HepG2 (cell line): ENCODE measurements around the gene DAB2IP. TPM values are rescaled to one million over a fixed set of nuclear protein-coding genes. Genes with fewer than 3 reads are reported as not detected.
A peak's percentile ranks its signal among the peaks of the same experiment; 100 is the strongest.

Experiments
- ELF3 ChIP-seq: IDR thresholded peaks from 2 replicates; pipeline ENCODE4 v1.6.1; 2016; ENCODE audit warnings: missing genetic modification reagents, missing compliant biosample characterization
- FIP1L1 ChIP-seq: fragments of 200-400 bp; formaldehyde crosslinking; IDR thresholded peaks from 2 replicates; pipeline ENCODE4 v1.6.1; 2018; ENCODE audit warnings: low read depth, mild to moderate bottlenecking, low read length, moderate library complexity, borderline replicate concordance; ENCODE audit not compliant: insufficient read depth
- GATAD2A ChIP-seq: IDR thresholded peaks from 2 replicates; pipeline ENCODE4 v1.6.1; 2016
- HIVEP1 ChIP-seq: sonication (generic); formaldehyde crosslinking; IDR thresholded peaks from 2 replicates; pipeline ENCODE4 v1.4.0; 2020; ENCODE audit warnings: mild to moderate bottlenecking, missing genetic modification reagents
- IKZF1 ChIP-seq: fragments of 450-650 bp; IDR thresholded peaks from 2 replicates; pipeline ENCODE4 v1.7.1; 2016
- MIXL1 ChIP-seq: IDR thresholded peaks from 2 replicates; pipeline ENCODE4 v1.6.1; 2016
- PRMT3 ChIP-seq: sonication (generic); formaldehyde crosslinking; IDR thresholded peaks from 2 replicates; pipeline ENCODE4 v1.8.1; 2022; ENCODE audit warnings: low read depth, mild to moderate bottlenecking, moderate library complexity, missing genetic modification reagents, borderline replicate concordance
- SALL1 ChIP-seq: sonication (generic); formaldehyde crosslinking; IDR thresholded peaks from 2 replicates; pipeline ENCODE4 v1.8.0; 2022; ENCODE audit warnings: mild to moderate bottlenecking, missing genetic modification reagents
- ZNF260 ChIP-seq: sonication (generic); formaldehyde crosslinking; IDR thresholded peaks from 2 replicates; pipeline ENCODE4 v1.4.0; 2020; ENCODE audit warnings: missing genetic modification reagents, low read depth, mild to moderate bottlenecking, borderline replicate concordance
- ZNF274 ChIP-seq: sonication (generic); formaldehyde crosslinking; IDR thresholded peaks from 2 replicates; pipeline ENCODE4 v1.5.1; 2020; ENCODE audit warnings: mild to moderate bottlenecking, missing genetic modification reagents
- ZNF501 ChIP-seq: sonication (generic); formaldehyde crosslinking; IDR thresholded peaks from 2 replicates; pipeline ENCODE4 v1.5.1; 2020; ENCODE audit warnings: mild to moderate bottlenecking, moderate library complexity, missing genetic modification reagents
- ZNF773 ChIP-seq: sonication (generic); formaldehyde crosslinking; IDR thresholded peaks from 2 replicates; pipeline ENCODE4 v1.4.0; 2020; ENCODE audit warnings: missing genetic modification reagents, borderline replicate concordance
- ZNF781 ChIP-seq: sonication (generic); formaldehyde crosslinking; IDR thresholded peaks from 2 replicates; pipeline ENCODE4 v1.5.1; 2020; ENCODE audit warnings: borderline replicate concordance, mild to moderate bottlenecking, missing genetic modification reagents; ENCODE audit errors: not compliant biosample characterization
- ZNF841 ChIP-seq: sonication (generic); formaldehyde crosslinking; IDR thresholded peaks from 2 replicates; pipeline ENCODE4 v1.8.1; 2023; ENCODE audit warnings: missing genetic modification reagents, borderline replicate concordance
- polyA plus RNA-seq, 8 experiments: library from polyadenylated mRNA; depleted of rRNA in 3 of 8; stranded (reverse) in 7 of 8; unstranded in 1 of 8; fragments of >200 nt; fragmentation: Illumina TruSeq in 4 of 8; extraction: Trizol in 4 of 8; gene quantifications; 2 replicates each; pipeline versions ENCODE4 v1.2.1 to v1.2.3, GENCODE V29; 2011 to 2016; ENCODE audit warnings: low read depth in 4 of 8, missing spikeins in 1 of 8, mixed read lengths in 1 of 8; ENCODE audit not compliant: insufficient read depth in 1 of 8
- total RNA-seq, 5 experiments: library from RNA; depleted of rRNA; stranded (reverse); fragments of >200 nt; fragmentation: Illumina TruSeq; extraction: Trizol; gene quantifications; 2 replicates each; pipeline ENCODE4 v1.2.3, GENCODE V29; 2016; ENCODE audit warnings: low read depth in 1 of 5
- TF ChIP-seq, protein P1 (sequence below): sonication (generic); formaldehyde crosslinking; IDR thresholded peaks from 2 replicates; pipeline ENCODE4 v1.5.0; 2020; ENCODE audit warnings: missing genetic modification reagents, mild to moderate bottlenecking, borderline replicate concordance
- TF ChIP-seq, protein P2 (sequence below): sonication (generic); formaldehyde crosslinking; IDR thresholded peaks from 2 replicates; pipeline ENCODE4 v1.5.0; 2020; ENCODE audit warnings: missing genetic modification reagents
- TF ChIP-seq, protein P3 (sequence below): sonication (generic); formaldehyde crosslinking; IDR thresholded peaks from 2 replicates; pipeline ENCODE4 v1.4.0; 2020; ENCODE audit warnings: missing genetic modification reagents, borderline replicate concordance
- TF ChIP-seq, protein P4 (sequence below): sonication (generic); formaldehyde crosslinking; IDR thresholded peaks from 2 replicates; pipeline ENCODE4 v1.5.0; 2020; ENCODE audit warnings: mild to moderate bottlenecking, missing genetic modification reagents
- TF ChIP-seq, protein P5 (sequence below): IDR thresholded peaks from 2 replicates; pipeline ENCODE4 v1.4.0; 2020; ENCODE audit warnings: mild to moderate bottlenecking, missing genetic modification reagents

Gene DAB2IP
- total and polyA plus RNA-seq, 2 of the 13 experiments (the other 11 are each of a cell fraction or from before 2014, with no cell fraction given): 25.3 to 37.9 TPM

DNA sequence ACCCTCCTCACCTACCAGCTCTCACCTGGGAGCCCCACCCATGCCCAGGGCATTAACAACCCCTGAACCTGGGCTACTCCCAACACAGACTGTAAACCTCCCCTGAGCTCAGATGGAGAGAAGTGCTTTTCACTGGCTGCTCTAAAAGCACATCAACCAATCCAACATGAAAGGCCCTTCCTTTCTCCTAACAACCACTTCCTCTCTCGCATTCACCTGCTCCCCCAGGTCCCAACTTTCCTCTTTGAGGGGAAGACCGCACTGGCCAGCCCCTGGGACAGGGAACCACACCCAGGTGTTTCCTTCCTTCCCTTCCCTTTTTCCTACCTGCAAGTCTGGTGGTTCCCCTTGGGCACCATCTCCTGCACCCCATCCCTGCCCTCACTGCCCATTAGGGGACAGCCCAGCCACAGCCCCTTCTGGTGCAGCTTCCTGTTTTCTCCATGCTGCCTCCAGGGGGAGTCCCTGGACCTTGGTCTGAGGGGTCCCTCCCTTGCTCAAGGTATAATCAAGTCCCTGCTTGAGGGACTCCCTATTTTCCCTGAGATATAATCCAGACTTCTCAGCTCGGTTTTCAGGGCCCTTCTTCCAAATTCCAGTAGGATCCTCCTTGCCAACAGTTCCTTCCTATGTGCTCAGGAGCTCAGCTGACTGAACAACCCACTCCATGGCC lies 30.5 kb upstream of the DAB2IP start (continued):
- TF ChIP-seq, protein P1, sequence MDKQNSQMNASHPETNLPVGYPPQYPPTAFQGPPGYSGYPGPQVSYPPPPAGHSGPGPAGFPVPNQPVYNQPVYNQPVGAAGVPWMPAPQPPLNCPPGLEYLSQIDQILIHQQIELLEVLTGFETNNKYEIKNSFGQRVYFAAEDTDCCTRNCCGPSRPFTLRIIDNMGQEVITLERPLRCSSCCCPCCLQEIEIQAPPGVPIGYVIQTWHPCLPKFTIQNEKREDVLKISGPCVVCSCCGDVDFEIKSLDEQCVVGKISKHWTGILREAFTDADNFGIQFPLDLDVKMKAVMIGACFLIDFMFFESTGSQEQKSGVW (CRISPR knock-in tag): no peak
- TF ChIP-seq, protein P2, sequence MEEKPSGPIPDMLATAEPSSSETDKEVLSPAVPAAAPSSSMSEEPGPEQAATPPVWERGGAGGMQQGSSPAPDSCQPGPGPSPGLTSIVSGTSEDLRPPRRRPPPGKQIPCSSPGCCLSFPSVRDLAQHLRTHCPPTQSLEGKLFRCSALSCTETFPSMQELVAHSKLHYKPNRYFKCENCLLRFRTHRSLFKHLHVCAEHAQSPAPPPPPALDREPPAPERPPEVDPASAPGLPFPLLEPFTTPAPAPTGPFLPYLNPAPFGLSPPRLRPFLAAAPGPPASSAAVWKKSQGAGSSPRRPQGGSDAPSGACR (CRISPR knock-in tag): no peak
- TF ChIP-seq IKZF1 (no peak), PRMT3 (CRISPR knock-in tag) (no peak), ZNF274 (CRISPR knock-in tag) (no peak), ZNF501 (CRISPR knock-in tag) (no peak), ZNF260 (no peak), ZNF841 (CRISPR knock-in tag) (no peak), ZNF781 (CRISPR knock-in tag) (no peak), MIXL1 (no peak), SALL1 (CRISPR knock-in tag) (0 out of 2 replicates have a peak, but pooled peaks have one; percentile 23), GATAD2A (CRISPR knock-in tag) (0 out of 2 replicates have a peak, but pooled peaks have one; percentile 25), ELF3 (0 out of 2 replicates have a peak, but pooled peaks have one; percentile 12), FIP1L1 (no peak), ZNF773 (CRISPR knock-in tag) (no peak), HIVEP1 (no peak)
- TF ChIP-seq, protein P3, sequence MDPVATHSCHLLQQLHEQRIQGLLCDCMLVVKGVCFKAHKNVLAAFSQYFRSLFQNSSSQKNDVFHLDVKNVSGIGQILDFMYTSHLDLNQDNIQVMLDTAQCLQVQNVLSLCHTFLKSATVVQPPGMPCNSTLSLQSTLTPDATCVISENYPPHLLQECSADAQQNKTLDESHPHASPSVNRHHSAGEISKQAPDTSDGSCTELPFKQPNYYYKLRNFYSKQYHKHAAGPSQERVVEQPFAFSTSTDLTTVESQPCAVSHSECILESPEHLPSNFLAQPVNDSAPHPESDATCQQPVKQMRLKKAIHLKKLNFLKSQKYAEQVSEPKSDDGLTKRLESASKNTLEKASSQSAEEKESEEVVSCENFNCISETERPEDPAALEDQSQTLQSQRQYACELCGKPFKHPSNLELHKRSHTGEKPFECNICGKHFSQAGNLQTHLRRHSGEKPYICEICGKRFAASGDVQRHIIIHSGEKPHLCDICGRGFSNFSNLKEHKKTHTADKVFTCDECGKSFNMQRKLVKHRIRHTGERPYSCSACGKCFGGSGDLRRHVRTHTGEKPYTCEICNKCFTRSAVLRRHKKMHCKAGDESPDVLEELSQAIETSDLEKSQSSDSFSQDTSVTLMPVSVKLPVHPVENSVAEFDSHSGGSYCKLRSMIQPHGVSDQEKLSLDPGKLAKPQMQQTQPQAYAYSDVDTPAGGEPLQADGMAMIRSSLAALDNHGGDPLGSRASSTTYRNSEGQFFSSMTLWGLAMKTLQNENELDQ (CRISPR knock-in tag): no peak
- TF ChIP-seq, protein P4, sequence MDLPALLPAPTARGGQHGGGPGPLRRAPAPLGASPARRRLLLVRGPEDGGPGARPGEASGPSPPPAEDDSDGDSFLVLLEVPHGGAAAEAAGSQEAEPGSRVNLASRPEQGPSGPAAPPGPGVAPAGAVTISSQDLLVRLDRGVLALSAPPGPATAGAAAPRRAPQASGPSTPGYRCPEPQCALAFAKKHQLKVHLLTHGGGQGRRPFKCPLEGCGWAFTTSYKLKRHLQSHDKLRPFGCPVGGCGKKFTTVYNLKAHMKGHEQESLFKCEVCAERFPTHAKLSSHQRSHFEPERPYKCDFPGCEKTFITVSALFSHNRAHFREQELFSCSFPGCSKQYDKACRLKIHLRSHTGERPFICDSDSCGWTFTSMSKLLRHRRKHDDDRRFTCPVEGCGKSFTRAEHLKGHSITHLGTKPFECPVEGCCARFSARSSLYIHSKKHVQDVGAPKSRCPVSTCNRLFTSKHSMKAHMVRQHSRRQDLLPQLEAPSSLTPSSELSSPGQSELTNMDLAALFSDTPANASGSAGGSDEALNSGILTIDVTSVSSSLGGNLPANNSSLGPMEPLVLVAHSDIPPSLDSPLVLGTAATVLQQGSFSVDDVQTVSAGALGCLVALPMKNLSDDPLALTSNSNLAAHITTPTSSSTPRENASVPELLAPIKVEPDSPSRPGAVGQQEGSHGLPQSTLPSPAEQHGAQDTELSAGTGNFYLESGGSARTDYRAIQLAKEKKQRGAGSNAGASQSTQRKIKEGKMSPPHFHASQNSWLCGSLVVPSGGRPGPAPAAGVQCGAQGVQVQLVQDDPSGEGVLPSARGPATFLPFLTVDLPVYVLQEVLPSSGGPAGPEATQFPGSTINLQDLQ (CRISPR knock-in tag): no peak
- TF ChIP-seq, protein P5, sequence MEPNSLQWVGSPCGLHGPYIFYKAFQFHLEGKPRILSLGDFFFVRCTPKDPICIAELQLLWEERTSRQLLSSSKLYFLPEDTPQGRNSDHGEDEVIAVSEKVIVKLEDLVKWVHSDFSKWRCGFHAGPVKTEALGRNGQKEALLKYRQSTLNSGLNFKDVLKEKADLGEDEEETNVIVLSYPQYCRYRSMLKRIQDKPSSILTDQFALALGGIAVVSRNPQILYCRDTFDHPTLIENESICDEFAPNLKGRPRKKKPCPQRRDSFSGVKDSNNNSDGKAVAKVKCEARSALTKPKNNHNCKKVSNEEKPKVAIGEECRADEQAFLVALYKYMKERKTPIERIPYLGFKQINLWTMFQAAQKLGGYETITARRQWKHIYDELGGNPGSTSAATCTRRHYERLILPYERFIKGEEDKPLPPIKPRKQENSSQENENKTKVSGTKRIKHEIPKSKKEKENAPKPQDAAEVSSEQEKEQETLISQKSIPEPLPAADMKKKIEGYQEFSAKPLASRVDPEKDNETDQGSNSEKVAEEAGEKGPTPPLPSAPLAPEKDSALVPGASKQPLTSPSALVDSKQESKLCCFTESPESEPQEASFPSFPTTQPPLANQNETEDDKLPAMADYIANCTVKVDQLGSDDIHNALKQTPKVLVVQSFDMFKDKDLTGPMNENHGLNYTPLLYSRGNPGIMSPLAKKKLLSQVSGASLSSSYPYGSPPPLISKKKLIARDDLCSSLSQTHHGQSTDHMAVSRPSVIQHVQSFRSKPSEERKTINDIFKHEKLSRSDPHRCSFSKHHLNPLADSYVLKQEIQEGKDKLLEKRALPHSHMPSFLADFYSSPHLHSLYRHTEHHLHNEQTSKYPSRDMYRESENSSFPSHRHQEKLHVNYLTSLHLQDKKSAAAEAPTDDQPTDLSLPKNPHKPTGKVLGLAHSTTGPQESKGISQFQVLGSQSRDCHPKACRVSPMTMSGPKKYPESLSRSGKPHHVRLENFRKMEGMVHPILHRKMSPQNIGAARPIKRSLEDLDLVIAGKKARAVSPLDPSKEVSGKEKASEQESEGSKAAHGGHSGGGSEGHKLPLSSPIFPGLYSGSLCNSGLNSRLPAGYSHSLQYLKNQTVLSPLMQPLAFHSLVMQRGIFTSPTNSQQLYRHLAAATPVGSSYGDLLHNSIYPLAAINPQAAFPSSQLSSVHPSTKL (CRISPR knock-in tag): no peak
